Measurements from ENCODE around the gene RASD1. TPM values are rescaled to one million over a fixed set of nuclear protein-coding genes. Genes with fewer than 3 reads are reported as not detected.
"Not testable (repeated sequence)": the region's sequence is repeated elsewhere in the genome, so short reads cannot be mapped to it uniquely, and the experiment has no call there.

Gene RASD1
- total and polyA plus RNA-seq, 9 donors: 3.8 to 8.2 (median 5.0) TPM

GRCh38 chr17:17474341-17474740, 21.9 kb downstream of the RASD1 start:
- Histone ChIP-seq H3K27me3 (ENCODE audit: control insufficient read depth, insufficient read depth, low read length) (peaks cover 11% of the 10 kb centered on the region), H3K27ac (ENCODE audit: low read length) (no peak overlapping the region), H3K9me3 (replicated peaks; ENCODE audit: control insufficient read depth, low read depth, low read length) (no peaks in the 10 kb centered on the region), H3K36me3 (ENCODE audit: control insufficient read depth, insufficient read depth, low read length) (peaks cover 2% of the 10 kb centered on the region), H3K4me1 (ENCODE audit: control insufficient read depth, insufficient read depth, low read length) (peaks cover 11% of the 10 kb centered on the region), H3K4me3 (ENCODE audit: low read length) (no peak overlapping the region)
- 51% methylated on average over 3 of the region's 7 CpGs for WGBS (ENCODE audit: insufficient coverage)
- no peak for DNase-seq

GRCh38 chr17:17472333-17472920, 23.8 kb downstream of the RASD1 start:
- Histone ChIP-seq H3K4me3 (ENCODE audit: low read length) (no peak overlapping the region), H3K36me3 (ENCODE audit: control insufficient read depth, insufficient read depth, low read length) (no peaks in the 10 kb centered on the region), H3K27me3 (ENCODE audit: control insufficient read depth, insufficient read depth, low read length) (peaks cover 11% of the 10 kb centered on the region), H3K27ac (ENCODE audit: low read length) (no peak overlapping the region), H3K9me3 (replicated peaks; ENCODE audit: control insufficient read depth, low read depth, low read length) (no peaks in the 10 kb centered on the region), H3K4me1 (ENCODE audit: control insufficient read depth, insufficient read depth, low read length) (peaks cover 11% of the 10 kb centered on the region)
- 65% methylated on average over 3 of the region's 8 CpGs for WGBS (ENCODE audit: insufficient coverage)
- no peak for DNase-seq

- H3K9me3 ChIP-seq (replicated peaks; ENCODE audit: control insufficient read depth, low read depth, low read length): no peaks in the 10 kb centered on the region
- no peak overlapping the region for H3K4me3 ChIP-seq (ENCODE audit: low read length)
- H3K4me1 ChIP-seq (ENCODE audit: control insufficient read depth, insufficient read depth, low read length): peaks cover 16% of the 10 kb centered on the region
- no CpG with 5 or more reads among the region's 3 CpGs for WGBS (ENCODE audit: insufficient coverage)
- H3K36me3 ChIP-seq (ENCODE audit: control insufficient read depth, insufficient read depth, low read length): no peaks in the 10 kb centered on the region
- H3K27ac ChIP-seq (ENCODE audit: low read length): no peak overlapping the region
- peaks cover 11% of the 10 kb centered on the region for H3K27me3 ChIP-seq (ENCODE audit: control insufficient read depth, insufficient read depth, low read length)
- no peak for DNase-seq
Measured at GRCh38 chr17:17469996-17470395, 26.2 kb downstream of the RASD1 start.

- 96% methylated on average over 4 of the region's 4 CpGs for WGBS (ENCODE audit: insufficient coverage)
- Histone ChIP-seq H3K27ac (ENCODE audit: low read length) (no peak overlapping the region), H3K36me3 (ENCODE audit: control insufficient read depth, insufficient read depth, low read length) (no peaks in the 10 kb centered on the region), H3K9me3 (replicated peaks; ENCODE audit: control insufficient read depth, low read depth, low read length) (no peaks in the 10 kb centered on the region), H3K4me1 (ENCODE audit: control insufficient read depth, insufficient read depth, low read length) (peaks cover 16% of the 10 kb centered on the region), H3K27me3 (ENCODE audit: control insufficient read depth, insufficient read depth, low read length) (peaks cover 11% of the 10 kb centered on the region), H3K4me3 (ENCODE audit: low read length) (no peak overlapping the region)
- DNase-seq: no peak
Measured at GRCh38 chr17:17469358-17469757, 26.8 kb downstream of the RASD1 start.

- Histone ChIP-seq H3K9me3 (replicated peaks; ENCODE audit: control insufficient read depth, low read depth, low read length) (no peaks in the 10 kb centered on the region), H3K27ac (ENCODE audit: low read length) (no peak overlapping the region), H3K4me3 (ENCODE audit: low read length) (no peak overlapping the region), H3K36me3 (ENCODE audit: control insufficient read depth, insufficient read depth, low read length) (no peaks in the 10 kb centered on the region), H3K27me3 (ENCODE audit: control insufficient read depth, insufficient read depth, low read length) (peaks cover 11% of the 10 kb centered on the region), H3K4me1 (ENCODE audit: control insufficient read depth, insufficient read depth, low read length) (peaks cover 16% of the 10 kb centered on the region)
- DNase-seq: peak; percentile 53
- WGBS (ENCODE audit: insufficient coverage): 74% methylated on average over 5 of the region's 5 CpGs
Measured at GRCh38 chr17:17468217-17469010, 27.8 kb downstream of the RASD1 start.

GRCh38 chr17:17467720-17468119, 28.5 kb downstream of the RASD1 start:
- no peak for DNase-seq
- Histone ChIP-seq H3K27me3 (ENCODE audit: control insufficient read depth, insufficient read depth, low read length) (peaks cover 9% of the 10 kb centered on the region), H3K27ac (ENCODE audit: low read length) (no peak overlapping the region), H3K4me1 (ENCODE audit: control insufficient read depth, insufficient read depth, low read length) (peaks cover 16% of the 10 kb centered on the region), H3K9me3 (replicated peaks; ENCODE audit: control insufficient read depth, low read depth, low read length) (no peaks in the 10 kb centered on the region), H3K4me3 (ENCODE audit: low read length) (no peak overlapping the region), H3K36me3 (ENCODE audit: control insufficient read depth, insufficient read depth, low read length) (no peaks in the 10 kb centered on the region)
- 26% methylated on average over 4 of the region's 5 CpGs for WGBS (ENCODE audit: insufficient coverage)

- H3K9me3 ChIP-seq (replicated peaks; ENCODE audit: control insufficient read depth, low read depth, low read length): no peaks in the 10 kb centered on the region
- H3K27ac ChIP-seq (ENCODE audit: low read length): no peak overlapping the region
- no peaks in the 10 kb centered on the region for H3K36me3 ChIP-seq (ENCODE audit: control insufficient read depth, insufficient read depth, low read length)
- peak; percentile 33 for DNase-seq
- 20% methylated on average over 1 of the region's 5 CpGs for WGBS (ENCODE audit: insufficient coverage)
- no peak overlapping the region for H3K4me3 ChIP-seq (ENCODE audit: low read length)
- peaks cover 9% of the 10 kb centered on the region for H3K27me3 ChIP-seq (ENCODE audit: control insufficient read depth, insufficient read depth, low read length)
- peaks cover 16% of the 10 kb centered on the region for H3K4me1 ChIP-seq (ENCODE audit: control insufficient read depth, insufficient read depth, low read length)
Measured at GRCh38 chr17:17467016-17467415, 29.2 kb downstream of the RASD1 start.

GRCh38 chr17:17466511-17466910, 29.7 kb downstream of the RASD1 start:
- Histone ChIP-seq H3K27me3 (ENCODE audit: control insufficient read depth, insufficient read depth, low read length) (peaks cover 9% of the 10 kb centered on the region), H3K36me3 (ENCODE audit: control insufficient read depth, insufficient read depth, low read length) (no peaks in the 10 kb centered on the region), H3K27ac (ENCODE audit: low read length) (no peak overlapping the region), H3K4me1 (ENCODE audit: control insufficient read depth, insufficient read depth, low read length) (peaks cover 16% of the 10 kb centered on the region), H3K4me3 (ENCODE audit: low read length) (no peak overlapping the region), H3K9me3 (replicated peaks; ENCODE audit: control insufficient read depth, low read depth, low read length) (no peaks in the 10 kb centered on the region)
- DNase-seq: no peak
- WGBS (ENCODE audit: insufficient coverage): 78% methylated on average over 2 of the region's 5 CpGs

GRCh38 chr17:17465878-17466277, 30.3 kb downstream of the RASD1 start:
- not testable (repeated sequence) for H3K9me3 ChIP-seq (replicated peaks; ENCODE audit: control insufficient read depth, low read depth, low read length); DNase-seq; H3K36me3 ChIP-seq (ENCODE audit: control insufficient read depth, insufficient read depth, low read length); H3K4me3 ChIP-seq (ENCODE audit: low read length); H3K27me3 ChIP-seq (ENCODE audit: control insufficient read depth, insufficient read depth, low read length); H3K27ac ChIP-seq (ENCODE audit: low read length)
- peaks cover 16% of the 10 kb centered on the region for H3K4me1 ChIP-seq (ENCODE audit: control insufficient read depth, insufficient read depth, low read length)
- no CpG with 5 or more reads among the region's 1 CpG for WGBS (ENCODE audit: insufficient coverage)

- 100% methylated on average over 1 of the region's 6 CpGs for WGBS (ENCODE audit: insufficient coverage)
- no peaks in the 10 kb centered on the region for H3K27me3 ChIP-seq (ENCODE audit: control insufficient read depth, insufficient read depth, low read length)
- DNase-seq: no peak
- H3K4me3 ChIP-seq (ENCODE audit: low read length): no peak overlapping the region
- peaks cover 16% of the 10 kb centered on the region for H3K4me1 ChIP-seq (ENCODE audit: control insufficient read depth, insufficient read depth, low read length)
- no peak overlapping the region for H3K27ac ChIP-seq (ENCODE audit: low read length)
- H3K36me3 ChIP-seq (ENCODE audit: control insufficient read depth, insufficient read depth, low read length): no peaks in the 10 kb centered on the region
- no peaks in the 10 kb centered on the region for H3K9me3 ChIP-seq (replicated peaks; ENCODE audit: control insufficient read depth, low read depth, low read length)
Measured at GRCh38 chr17:17463821-17464220, 32.4 kb downstream of the RASD1 start.
